Cardiac fibroblast (primary cell): Measurements from ENCODE around the gene UBE2V1.
"Not testable (repeated sequence)": the region's sequence is repeated elsewhere in the genome, so short reads cannot be mapped to it uniquely, and the experiment has no call there.

Experiments
- DNase-seq, 2 donors: peaks; one replicate each; pipeline versions ENCODE4 v3.0.0 to v3.0.0-alpha.2; 2010; ENCODE audit warnings: low read depth in 2 of 2
- H3K4me3 ChIP-seq, 2 donors: replicated peaks in 1 of 2; 1 replicate in 1 of 2; 2 replicates in 1 of 2; pipeline ENCODE4 v1.5.1; 2011; ENCODE audit warnings: low read depth in 2 of 2, low read length in 2 of 2, mild to moderate bottlenecking in 2 of 2, moderate library complexity in 1 of 2
- TF ChIP-seq, protein P1 (sequence below): IDR thresholded peaks from one replicate; pipeline ENCODE4 v1.5.1; 2011; ENCODE audit warnings: low read depth, mild to moderate bottlenecking, low read length, inconsistent platforms

UBE2V1 gene

DNA sequence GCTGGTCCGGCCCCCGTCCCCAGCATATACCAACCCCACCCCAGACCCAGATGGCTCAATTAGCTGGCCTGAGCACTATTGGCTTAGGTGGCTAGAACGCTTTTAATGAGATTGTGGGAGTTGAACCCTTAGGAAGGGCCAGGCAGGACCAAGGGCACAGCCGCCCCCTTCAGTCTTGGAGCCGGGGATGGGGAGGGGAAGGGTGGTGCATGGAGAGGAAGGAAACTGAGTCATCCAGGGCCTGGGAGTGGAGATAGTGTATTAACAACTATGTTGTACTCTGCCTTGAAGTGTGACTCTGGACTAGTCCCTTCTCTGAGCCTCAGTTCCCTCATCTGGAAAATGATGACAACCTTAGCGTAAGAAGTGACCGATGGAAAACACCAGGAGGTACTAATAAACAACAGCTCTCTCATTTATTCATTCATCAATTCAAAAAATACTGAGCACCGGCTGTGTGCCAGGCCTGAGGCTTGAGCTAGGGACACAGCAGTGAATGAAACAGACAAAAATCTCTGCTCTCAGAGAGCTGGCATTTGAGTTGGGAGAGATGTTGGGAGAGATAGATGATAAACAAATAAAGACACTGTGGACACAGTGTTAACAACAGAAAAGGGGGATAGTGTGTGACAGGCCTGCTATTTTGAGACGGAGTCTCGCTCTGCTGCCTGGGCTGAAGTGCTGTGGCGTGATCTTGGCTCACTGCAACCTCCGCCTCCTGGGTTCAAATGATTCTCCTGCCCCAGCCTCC is 29.0 kb upstream of the UBE2V1 start:
- TF ChIP-seq, protein P1, sequence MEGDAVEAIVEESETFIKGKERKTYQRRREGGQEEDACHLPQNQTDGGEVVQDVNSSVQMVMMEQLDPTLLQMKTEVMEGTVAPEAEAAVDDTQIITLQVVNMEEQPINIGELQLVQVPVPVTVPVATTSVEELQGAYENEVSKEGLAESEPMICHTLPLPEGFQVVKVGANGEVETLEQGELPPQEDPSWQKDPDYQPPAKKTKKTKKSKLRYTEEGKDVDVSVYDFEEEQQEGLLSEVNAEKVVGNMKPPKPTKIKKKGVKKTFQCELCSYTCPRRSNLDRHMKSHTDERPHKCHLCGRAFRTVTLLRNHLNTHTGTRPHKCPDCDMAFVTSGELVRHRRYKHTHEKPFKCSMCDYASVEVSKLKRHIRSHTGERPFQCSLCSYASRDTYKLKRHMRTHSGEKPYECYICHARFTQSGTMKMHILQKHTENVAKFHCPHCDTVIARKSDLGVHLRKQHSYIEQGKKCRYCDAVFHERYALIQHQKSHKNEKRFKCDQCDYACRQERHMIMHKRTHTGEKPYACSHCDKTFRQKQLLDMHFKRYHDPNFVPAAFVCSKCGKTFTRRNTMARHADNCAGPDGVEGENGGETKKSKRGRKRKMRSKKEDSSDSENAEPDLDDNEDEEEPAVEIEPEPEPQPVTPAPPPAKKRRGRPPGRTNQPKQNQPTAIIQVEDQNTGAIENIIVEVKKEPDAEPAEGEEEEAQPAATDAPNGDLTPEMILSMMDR = no peak
- H3K4me3 ChIP-seq = no peak overlapping the region
- DNase-seq = no peak

DNA sequence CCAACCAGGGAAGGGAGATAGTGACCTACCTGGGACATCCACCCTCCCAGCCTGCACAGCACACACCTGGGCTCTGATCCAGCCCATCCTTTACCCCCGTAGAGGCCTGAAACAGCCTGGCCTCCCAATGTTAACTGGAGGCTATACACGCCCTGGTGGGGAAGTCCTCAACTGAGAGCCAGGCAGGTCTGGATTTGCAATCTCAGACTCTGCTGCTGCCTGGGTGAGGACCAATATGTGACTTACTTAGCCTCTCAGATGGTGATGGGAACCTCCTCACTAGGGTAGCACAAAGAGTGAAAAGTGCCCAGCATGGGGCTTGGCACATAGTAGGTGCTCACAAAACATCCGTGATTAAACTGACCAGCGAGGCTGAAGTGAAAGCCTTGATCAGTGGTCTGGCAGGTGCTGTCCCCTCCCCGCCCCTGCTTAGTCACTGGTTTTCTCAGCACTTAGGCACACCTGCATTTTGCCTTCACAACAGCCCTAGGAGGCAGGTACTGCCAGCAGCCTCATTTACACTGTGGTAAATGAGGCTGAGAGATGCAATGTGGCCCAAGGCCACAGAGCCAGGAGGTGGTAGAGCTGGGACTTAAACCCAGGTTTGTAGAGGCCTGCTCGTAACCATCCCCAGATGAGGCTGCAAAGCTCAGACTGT is 28.2 kb upstream of the UBE2V1 start:
- TF ChIP-seq, protein P1 = no peak
- H3K4me3 ChIP-seq = no peak overlapping the region

DNA sequence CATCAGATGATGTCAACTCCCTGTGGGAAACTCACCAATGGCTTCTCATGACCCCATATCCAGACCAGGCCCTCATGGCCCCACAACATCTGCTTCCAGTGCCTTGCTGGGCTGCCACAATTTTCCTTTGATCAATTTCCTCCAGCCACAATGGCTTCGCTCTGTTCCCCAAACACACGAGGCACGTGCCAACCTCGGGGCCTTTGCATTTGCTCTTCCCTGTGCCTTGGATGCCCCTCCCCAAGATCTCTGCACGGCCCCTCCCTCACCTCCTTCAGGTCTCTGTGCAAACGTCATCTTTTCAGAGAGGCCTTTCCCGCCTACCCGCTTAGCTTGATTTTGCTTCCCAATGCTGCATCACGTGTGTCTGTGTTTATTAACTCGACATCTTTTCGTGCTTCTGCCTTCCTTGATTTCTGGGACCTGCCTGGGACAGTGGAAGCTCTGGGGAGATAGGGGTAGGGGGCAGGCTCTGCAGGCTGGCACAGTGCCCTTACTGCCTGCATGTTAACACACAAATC is 27.4 kb upstream of the UBE2V1 start:
- TF ChIP-seq, protein P1 = no peak
- DNase-seq = no peak
- no peak overlapping the region for H3K4me3 ChIP-seq

More for the DNA sequence above, 28.2 kb upstream of the UBE2V1 start:
- no peak for DNase-seq

DNA sequence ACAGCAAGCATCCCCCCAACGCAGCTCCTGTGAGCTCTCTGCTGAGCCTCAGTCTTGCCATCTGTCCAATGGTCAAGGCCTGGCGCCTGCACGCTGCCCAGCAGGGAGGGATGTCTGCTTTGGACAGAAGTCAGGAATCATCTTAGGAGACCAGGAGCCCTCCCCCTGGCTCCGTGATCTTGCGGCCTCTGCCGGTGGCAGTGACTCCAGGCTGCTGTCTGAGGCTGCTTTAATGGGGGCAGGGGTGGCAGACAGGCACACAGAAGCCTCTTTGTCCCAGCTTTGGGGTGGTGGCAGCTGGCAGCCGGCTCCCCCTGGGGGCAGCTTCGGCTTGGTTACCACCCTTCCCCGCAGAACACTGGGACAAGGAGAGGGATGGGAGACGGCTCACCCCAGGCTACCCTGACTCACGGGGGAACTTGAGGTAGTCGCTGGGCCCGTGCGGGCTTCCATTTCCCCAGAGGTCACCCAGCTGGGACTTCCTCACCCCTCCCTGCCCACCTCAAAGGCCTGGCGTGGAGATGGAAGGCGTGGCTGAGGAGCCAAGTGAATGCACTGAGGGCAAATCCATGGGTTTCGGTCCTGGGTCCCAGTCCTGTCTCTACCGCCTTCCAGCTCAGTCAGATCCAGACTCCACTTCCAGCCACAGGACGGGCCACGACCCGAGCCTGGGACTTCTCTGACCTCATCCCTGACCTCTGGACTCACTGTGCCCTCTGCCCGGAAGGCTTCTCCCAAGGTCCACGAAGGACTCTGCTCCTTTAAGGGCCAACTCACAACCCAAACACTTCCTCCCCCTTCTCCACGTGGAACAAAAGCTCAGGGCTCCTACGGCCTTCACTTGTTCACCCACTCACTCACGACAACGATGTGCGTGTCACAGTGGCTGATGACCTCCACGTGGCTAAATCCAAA is 25.8 kb upstream of the UBE2V1 start:
- H3K4me3 ChIP-seq = no peak overlapping the region
- TF ChIP-seq, protein P1 = peak; percentile 21
- peak in 1 of 2 donors; percentile 45 for DNase-seq

DNA sequence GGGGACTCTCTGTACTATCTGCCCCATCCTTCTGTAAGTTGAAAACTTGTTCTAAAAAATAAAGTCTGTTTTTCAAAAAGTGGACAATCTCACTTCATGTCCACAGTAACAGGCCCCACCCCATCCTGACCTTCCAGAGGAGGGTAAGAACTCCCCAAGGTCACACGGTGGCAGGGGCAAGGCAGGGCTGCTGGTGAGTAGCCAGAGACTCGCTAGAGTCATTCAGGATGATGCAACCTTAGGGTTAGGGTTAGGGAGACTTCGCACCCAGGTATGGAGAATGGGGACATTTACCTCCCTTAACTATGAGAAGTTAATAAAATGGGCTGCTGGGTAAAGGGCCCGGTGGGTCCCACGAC is 25.1 kb upstream of the UBE2V1 start:
- DNase-seq = no peak
- no peak overlapping the region for H3K4me3 ChIP-seq
- TF ChIP-seq, protein P1 = no peak

DNA sequence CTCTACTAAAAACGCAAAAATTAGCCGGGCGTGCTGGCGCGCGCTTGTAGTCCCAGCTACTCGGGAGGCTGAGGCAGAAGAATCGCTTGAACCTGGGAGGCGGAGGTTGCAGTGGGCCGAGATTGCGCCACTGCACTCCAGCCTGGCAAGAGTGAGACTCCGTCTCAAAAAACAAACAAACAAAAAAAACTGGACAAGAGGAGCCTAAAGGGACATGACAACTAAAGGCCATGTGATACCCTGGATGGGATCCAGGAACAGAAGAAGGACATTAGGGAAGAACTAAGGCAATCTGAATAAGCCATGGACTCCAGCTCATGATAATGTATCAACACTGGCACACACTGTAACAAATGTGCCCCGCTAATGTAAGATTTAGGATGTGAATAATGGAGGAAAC is 24.8 kb upstream of the UBE2V1 start:
- DNase-seq = peak in 1 of 2 donors; percentile 80
- H3K4me3 ChIP-seq = not testable (repeated sequence)
